Panc1 (cell line): ENCODE measurements around the gene MRGPRE. TPM values are rescaled to one million over a fixed set of nuclear protein-coding genes. Genes with fewer than 3 reads are reported as not detected.

Source experiments
- ATAC-seq: fragments of 200-7000 bp; cut with Tn5 transposase; 2 replicates; pipeline ENCODE4 v1.9.1; 2020; ENCODE audit warnings: mild to moderate bottlenecking, moderate library complexity
- BruUV-seq: library from RNA; stranded (reverse); fragments of 400-500 nt; replicated peaks from 2 replicates; lab custom pipeline; 2021; lab: Mats Ljungman, UMichigan
- CTCF ChIA-PET: fragments of 300-600 bp; sonication (Branson Sonifier 250); formaldehyde crosslinking; loops from one replicate; lab custom pipeline; 2022; ENCODE audit warnings: antibody characterized with exemption; lab: Charles Lee
- POLR2A ChIA-PET: fragments of 300-600 bp; sonication (Branson Sonifier 250); formaldehyde crosslinking; loops from one replicate; lab custom pipeline; 2022; ENCODE audit warnings: antibody characterized with exemption; lab: Charles Lee
- DNase-seq: peaks from one replicate; pipeline ENCODE4 v3.0.0-alpha.2; 2010; ENCODE audit warnings: low read depth, low spot score
- H3K27ac ChIP-seq: 2 replicates; pipeline ENCODE4 v1.5.1; 2011; ENCODE audit warnings: mild to moderate bottlenecking, low read length, inconsistent platforms
- H3K27me3 ChIP-seq: fragments of 200-500 bp; sonication (Bioruptor generic); 2 replicates; pipeline ENCODE4 v1.6.0; 2014; ENCODE audit warnings: low read length, inconsistent platforms; ENCODE audit not compliant: control insufficient read depth, insufficient read depth
- H3K36me3 ChIP-seq: fragments of 200-500 bp; sonication (Bioruptor generic); 2 replicates; pipeline ENCODE4 v1.5.1; 2014; ENCODE audit warnings: inconsistent platforms, mild to moderate bottlenecking, low read length, moderate library complexity; ENCODE audit not compliant: control insufficient read depth, insufficient read depth
- H3K4me1 ChIP-seq: 2 replicates; pipeline ENCODE4 v1.5.1; 2011; ENCODE audit warnings: inconsistent platforms, mild to moderate bottlenecking, low read length, moderate library complexity; ENCODE audit not compliant: control insufficient read depth, insufficient read depth
- H3K4me3 ChIP-seq, 2 experiments: 2 replicates each; pipeline ENCODE4 v1.5.1; 2011 to 2012; ENCODE audit warnings: low read depth in 2 of 2, low read length in 2 of 2, mild to moderate bottlenecking in 2 of 2, inconsistent platforms in 1 of 2, moderate library complexity in 1 of 2
- H3K9me3 ChIP-seq: fragments of 200-500 bp; sonication (Bioruptor generic); 2 replicates; pipeline ENCODE4 v1.5.1; 2014; ENCODE audit warnings: low read depth, mild to moderate bottlenecking, inconsistent platforms, low read length, moderate library complexity; ENCODE audit not compliant: control insufficient read depth, insufficient read depth
- CTCF ChIP-seq: fragments of 450-650 bp; IDR thresholded peaks from 2 replicates; pipeline ENCODE4 v1.5.1; 2017; ENCODE audit warnings: mild to moderate bottlenecking
- POLR2AphosphoS5 ChIP-seq: IDR thresholded peaks from 2 replicates; pipeline ENCODE4 v1.6.1; 2012; ENCODE audit warnings: mild to moderate bottlenecking, low read depth, low read length, moderate library complexity
- REST ChIP-seq, 2 experiments: IDR thresholded peaks; 2 replicates each; pipeline ENCODE4 v1.6.1; 2011 to 2012; ENCODE audit warnings: low read depth in 2 of 2, control low read depth in 1 of 2, low read length in 1 of 2, mild to moderate bottlenecking in 1 of 2, moderate library complexity in 1 of 2; ENCODE audit not compliant: insufficient read depth in 1 of 2
- SIN3A ChIP-seq: IDR thresholded peaks from 2 replicates; pipeline ENCODE4 v1.6.1; 2012; ENCODE audit warnings: low read depth, mild to moderate bottlenecking, low read length, moderate library complexity, borderline replicate concordance; ENCODE audit not compliant: insufficient read depth
- TCF7L2 ChIP-seq: IDR thresholded peaks from 2 replicates; pipeline ENCODE4 v1.6.1; 2011; ENCODE audit warnings: mild to moderate bottlenecking, low read depth, low read length, inconsistent platforms
- in situ Hi-C: cut with HindIII; loops from 2 replicates; pipeline ENCODE4 v1.10.0; 2016; ENCODE audit warnings: low sequenced_read_pairs, low pct_unique_long_range_greater_than_20kb
- intact Hi-C: fragments of 100-400 bp; cut with micrococcal nuclease; formaldehyde crosslinking; loops from one replicate; pipeline ENCODE4 v1.10.0; 2022; ENCODE audit not compliant: unreplicated experiment
- total RNA-seq: library from RNA; stranded (reverse); gene quantifications from one replicate; pipeline ENCODE4 v1.2.1, GENCODE V29; 2021; ENCODE audit not compliant: unreplicated experiment

The MRGPRE gene
- total RNA-seq, 1 experiment from 2014 or later: 0.13 TPM

- no TSS peak for BruUV-seq
- ATAC-seq (peak; percentile 42), DNase-seq (no peak)
- TF ChIP-seq SIN3A (no peak), TCF7L2 (no peak), POLR2AphosphoS5 (no peak), CTCF (no peak), REST (IDR thresholded peaks at IDR 0.05; ENCODE audit: insufficient read depth in 1 of 2, low read depth in 2 of 2, low read length in 1 of 2) (no peak)
- H3K9me3 ChIP-seq: no peaks in the 10 kb centered on the region
- POLR2A ChIA-PET: no interaction called here
- peaks cover 15% of the 10 kb centered on the region for H3K27me3 ChIP-seq
- H3K27ac ChIP-seq: no peak overlapping the region
- intact Hi-C loops: no loop called here
- CTCF ChIA-PET: no interaction called here
- peaks cover 5% of the 10 kb centered on the region; the same call in 1 of the 2 replicates for H3K4me1 ChIP-seq
- H3K4me3 ChIP-seq: no peak overlapping the region
- in situ Hi-C loops: no loop called here
- no peaks in the 10 kb centered on the region for H3K36me3 ChIP-seq
Observed at GRCh38 chr11:3199537-3200295, 32.5 kb downstream of the MRGPRE start.

DNA sequence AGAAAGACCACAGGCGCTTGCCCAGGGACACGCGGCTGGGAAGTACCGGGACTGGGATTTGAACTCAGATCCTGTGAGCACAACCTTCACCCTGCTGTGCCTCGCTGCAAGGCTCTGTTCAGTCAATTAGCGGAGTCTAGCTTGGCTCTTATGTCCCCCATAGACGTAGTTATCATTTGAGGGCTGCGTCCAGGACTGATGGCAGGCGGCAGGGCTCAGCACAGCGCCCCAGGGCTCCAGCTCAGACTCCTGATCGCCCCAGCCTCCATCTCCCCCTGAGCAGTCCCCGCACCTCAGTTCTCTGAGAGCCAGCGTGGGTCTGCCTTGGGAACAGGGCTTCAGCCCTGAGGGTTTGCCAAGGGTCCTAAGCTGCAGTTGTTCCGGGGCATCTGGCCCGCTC, 33.4 kb downstream of the MRGPRE start:
- intact Hi-C loops (no loop called here), in situ Hi-C loops (no loop called here)
- Histone ChIP-seq H3K4me1 (peaks cover 5% of the 10 kb centered on the region; the same call in 1 of the 2 replicates), H3K27me3 (peaks cover 15% of the 10 kb centered on the region), H3K27ac (no peak overlapping the region), H3K9me3 (no peaks in the 10 kb centered on the region), H3K36me3 (no peaks in the 10 kb centered on the region), H3K4me3 (no peak overlapping the region)
- DNase-seq (no peak), ATAC-seq (no peak)
- BruUV-seq: no TSS peak
- TF ChIP-seq SIN3A (no peak), CTCF (no peak), POLR2AphosphoS5 (no peak), REST (IDR thresholded peaks at IDR 0.05; ENCODE audit: insufficient read depth in 1 of 2, low read depth in 2 of 2, low read length in 1 of 2) (no peak), TCF7L2 (no peak)
- POLR2A ChIA-PET: no interaction called here
- CTCF ChIA-PET: no interaction called here
